ENCODE data around the gene CEP76. TPM values are rescaled to one million over a fixed set of nuclear protein-coding genes. Genes with fewer than 3 reads are reported as not detected.

CEP76 gene
- 7.6 and 8.5 TPM in 2 replicates for total RNA-seq

DNA sequence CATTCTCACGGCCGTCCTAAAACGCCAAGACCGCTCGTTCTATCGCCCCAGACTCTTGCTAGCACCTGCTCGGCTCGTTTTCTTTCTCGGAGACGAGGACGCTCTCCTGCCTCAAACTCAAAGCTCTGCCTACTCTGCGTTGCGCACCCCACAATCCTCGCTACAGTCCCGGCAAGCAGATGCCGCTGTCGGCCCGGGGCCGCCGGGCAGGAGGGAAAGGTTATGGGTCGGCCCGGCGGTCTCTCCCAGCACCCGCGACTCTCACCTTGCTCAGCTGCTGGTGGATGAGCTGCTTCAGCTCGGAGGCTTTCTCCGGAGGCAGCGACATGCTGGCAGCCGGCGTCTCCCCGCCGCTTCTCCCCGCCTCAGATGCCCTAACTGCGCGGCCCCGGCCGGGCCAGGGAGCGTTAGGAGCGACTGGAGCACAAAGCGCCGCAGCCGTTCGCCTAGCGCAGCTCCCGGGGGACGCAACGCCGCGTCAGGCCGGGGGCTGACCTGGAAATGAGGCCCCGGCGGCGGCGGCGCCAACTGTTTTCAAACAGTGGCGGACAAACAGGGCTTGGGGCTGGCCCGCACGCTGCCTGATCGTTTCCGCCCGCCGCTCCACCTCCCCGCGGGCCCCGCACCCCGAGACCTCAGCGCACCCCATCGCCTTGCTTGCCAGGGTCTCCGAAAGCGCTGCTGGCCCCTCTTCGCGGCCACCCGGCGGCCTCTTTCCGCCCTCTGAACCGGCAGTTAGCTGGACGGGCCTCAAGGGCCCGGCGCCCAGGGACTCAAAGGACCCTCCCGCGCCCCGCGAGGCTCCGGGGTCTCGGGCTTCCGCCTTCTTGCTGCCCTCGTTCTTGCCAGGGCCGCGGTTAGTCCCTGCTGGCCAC is at the start of gene CEP76, which contains the start of gene PSMG2:
Gene CEP76, minus strand, starts transcription at position 503 of the 875 bp plus-strand sequence. Its CDS starts 175 bp downstream, at position 328.
Gene PSMG2, plus strand, starts transcription at position 822 of the 875 bp plus-strand sequence. CDS start 66 bp downstream, outside the sequence.

GRCh38 chr18:12657684-12658425 is 44.7 kb downstream of the CEP76 start, which contains the start of gene SPIRE1:
TSS of gene SPIRE1 (minus strand) at chr18:12658107. CDS start at chr18:12657866, 241 bp downstream.

Other genes starting within 250 kb of the CEP76 start
- 9.7 and 10.4 TPM in 2 replicates for gene SPIRE1, start 44.6 kb downstream of the CEP76 start, total RNA-seq
- 74.0 and 86.8 TPM in 2 replicates for gene PSMG2, start 319 bp upstream of the CEP76 start, total RNA-seq
- 22.0 and 29.1 TPM in 2 replicates for gene PTPN2, start 181.5 kb upstream of the CEP76 start, total RNA-seq
- gene SEH1L, start 245.3 kb upstream of the CEP76 start, total RNA-seq = 32.4 TPM in 2 replicates